GM10266 (cell line): ENCODE data around the gene CSMD2.

ENCODE experiments used
- DNase-seq: peaks from one replicate; pipeline ENCODE4 v3.0.0; 2012; ENCODE audit errors: extremely low spot score
- TF ChIP-seq, protein P1 (sequence below): IDR thresholded peaks from 2 replicates; pipeline ENCODE4 v1.5.1; 2012; ENCODE audit warnings: mild to moderate bottlenecking, low read depth; ENCODE audit not compliant: control insufficient read depth, insufficient read depth; ENCODE audit errors: missing control alignments

Gene CSMD2

DNA sequence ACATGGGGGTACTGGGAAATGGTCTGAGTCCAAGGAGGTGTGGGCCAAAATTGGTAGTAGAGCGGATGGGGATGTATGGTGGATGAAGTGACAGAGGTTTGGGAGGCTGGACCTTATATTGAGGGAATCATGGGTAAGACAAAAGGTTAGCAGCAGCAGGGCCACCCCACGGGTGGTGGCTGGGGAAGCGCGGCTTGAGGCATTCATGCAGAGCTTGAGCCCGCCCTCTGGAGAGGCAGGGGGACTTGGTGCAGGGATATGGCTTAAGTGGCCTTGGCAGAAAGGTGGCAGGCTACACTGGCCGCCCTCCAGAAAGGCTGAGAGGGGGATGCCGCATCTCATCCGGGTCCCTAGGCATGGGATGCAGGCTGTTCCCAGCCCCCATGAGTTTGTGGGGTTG lies 269.6 kb downstream of the CSMD2 start:
- TF ChIP-seq, protein P1, sequence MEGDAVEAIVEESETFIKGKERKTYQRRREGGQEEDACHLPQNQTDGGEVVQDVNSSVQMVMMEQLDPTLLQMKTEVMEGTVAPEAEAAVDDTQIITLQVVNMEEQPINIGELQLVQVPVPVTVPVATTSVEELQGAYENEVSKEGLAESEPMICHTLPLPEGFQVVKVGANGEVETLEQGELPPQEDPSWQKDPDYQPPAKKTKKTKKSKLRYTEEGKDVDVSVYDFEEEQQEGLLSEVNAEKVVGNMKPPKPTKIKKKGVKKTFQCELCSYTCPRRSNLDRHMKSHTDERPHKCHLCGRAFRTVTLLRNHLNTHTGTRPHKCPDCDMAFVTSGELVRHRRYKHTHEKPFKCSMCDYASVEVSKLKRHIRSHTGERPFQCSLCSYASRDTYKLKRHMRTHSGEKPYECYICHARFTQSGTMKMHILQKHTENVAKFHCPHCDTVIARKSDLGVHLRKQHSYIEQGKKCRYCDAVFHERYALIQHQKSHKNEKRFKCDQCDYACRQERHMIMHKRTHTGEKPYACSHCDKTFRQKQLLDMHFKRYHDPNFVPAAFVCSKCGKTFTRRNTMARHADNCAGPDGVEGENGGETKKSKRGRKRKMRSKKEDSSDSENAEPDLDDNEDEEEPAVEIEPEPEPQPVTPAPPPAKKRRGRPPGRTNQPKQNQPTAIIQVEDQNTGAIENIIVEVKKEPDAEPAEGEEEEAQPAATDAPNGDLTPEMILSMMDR: no peak
- no peak for DNase-seq

- TF ChIP-seq, protein P1: no peak
- DNase-seq: no peak
These were observed 271.7 kb downstream of the CSMD2 start for GRCh38 chr1:33893147-33893830.

GRCh38 chr1:33886496-33886895 lies 278.5 kb downstream of the CSMD2 start:
- DNase-seq: no peak
- TF ChIP-seq, protein P1: no peak

DNA sequence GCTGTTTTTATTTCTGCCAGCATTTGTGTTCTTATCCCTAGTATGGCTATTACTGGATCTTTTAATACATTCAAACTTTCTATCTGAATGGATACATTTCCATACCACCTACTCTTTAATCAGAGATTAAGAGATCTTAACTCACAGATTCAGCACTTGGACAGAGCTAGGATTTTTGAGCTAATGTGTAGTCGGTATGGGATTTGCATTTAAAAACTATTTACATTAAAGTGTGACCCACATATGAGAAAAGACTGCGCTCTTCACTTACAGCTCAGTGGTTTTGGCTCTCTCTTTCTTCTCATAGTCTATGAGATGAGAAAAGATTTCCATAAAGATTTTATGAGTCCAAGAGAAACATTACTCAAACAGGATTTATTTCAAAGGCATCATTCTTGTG lies 284.7 kb downstream of the CSMD2 start:
- DNase-seq: no peak
- TF ChIP-seq, protein P1: no peak

- TF ChIP-seq, protein P1: no peak
These were observed 286.6 kb downstream of the CSMD2 start for GRCh38 chr1:33878392-33878791.

GRCh38 chr1:33876970-33877650 lies 287.9 kb downstream of the CSMD2 start:
- DNase-seq: no peak

More at GRCh38 chr1:33878392-33878791, 286.6 kb downstream of the CSMD2 start:
- DNase-seq: no peak

More at GRCh38 chr1:33876970-33877650, 287.9 kb downstream of the CSMD2 start:
- TF ChIP-seq, protein P1: no peak
